SK-N-SH treated with all-trans-retinoic acid at 6 μM for 48 hours (cell line): ENCODE results near the gene KCNE5.

Experiments used
- ZNF70 ChIP-seq: fragments of 450-650 bp; formaldehyde crosslinking; IDR thresholded peaks from 2 replicates; pipeline ENCODE4 v1.5.0; 2020; ENCODE audit warnings: mild to moderate bottlenecking, moderate library complexity
- TF ChIP-seq, protein P1 (sequence below): fragments of 250-450 bp; sonication (Bioruptor Pico); IDR thresholded peaks from 2 replicates; pipeline ENCODE4 v1.5.1; 2020; ENCODE audit warnings: low read depth, mild to moderate bottlenecking, moderate library complexity

DNA sequence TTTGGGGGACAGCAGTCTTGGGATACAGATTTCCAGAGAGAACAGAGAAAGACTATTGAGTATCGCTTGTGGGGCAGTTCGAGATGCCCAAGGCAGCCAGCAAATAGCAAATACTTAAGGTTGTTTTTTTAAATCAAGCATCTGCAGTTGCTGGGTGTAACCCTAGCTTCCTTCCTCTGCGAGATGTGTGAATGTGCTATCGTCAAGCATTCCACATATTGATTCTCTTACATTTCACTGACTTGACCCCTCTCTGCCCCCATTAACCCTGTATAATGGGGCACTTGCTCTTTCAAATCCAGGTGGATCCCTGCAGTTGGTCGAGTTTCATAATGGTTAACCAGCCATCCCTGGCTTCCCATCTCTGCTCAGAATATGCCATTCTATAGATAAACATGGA, 23.5 kb downstream of the KCNE5 start:
- TF ChIP-seq, protein P1, sequence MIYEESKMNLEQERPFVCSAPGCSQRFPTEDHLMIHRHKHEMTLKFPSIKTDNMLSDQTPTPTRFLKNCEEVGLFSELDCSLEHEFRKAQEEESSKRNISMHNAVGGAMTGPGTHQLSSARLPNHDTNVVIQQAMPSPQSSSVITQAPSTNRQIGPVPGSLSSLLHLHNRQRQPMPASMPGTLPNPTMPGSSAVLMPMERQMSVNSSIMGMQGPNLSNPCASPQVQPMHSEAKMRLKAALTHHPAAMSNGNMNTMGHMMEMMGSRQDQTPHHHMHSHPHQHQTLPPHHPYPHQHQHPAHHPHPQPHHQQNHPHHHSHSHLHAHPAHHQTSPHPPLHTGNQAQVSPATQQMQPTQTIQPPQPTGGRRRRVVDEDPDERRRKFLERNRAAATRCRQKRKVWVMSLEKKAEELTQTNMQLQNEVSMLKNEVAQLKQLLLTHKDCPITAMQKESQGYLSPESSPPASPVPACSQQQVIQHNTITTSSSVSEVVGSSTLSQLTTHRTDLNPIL (CRISPR knock-in tag): no peak
- no peak for TF ChIP-seq ZNF70
